Fibroblast of skin of abdomen (primary cell): Measurements from ENCODE around the gene LAPTM5.

ENCODE experiments used
- DNase-seq: peaks from one replicate; pipeline ENCODE4 v3.0.0-alpha.2; 2013

Gene LAPTM5

DNA sequence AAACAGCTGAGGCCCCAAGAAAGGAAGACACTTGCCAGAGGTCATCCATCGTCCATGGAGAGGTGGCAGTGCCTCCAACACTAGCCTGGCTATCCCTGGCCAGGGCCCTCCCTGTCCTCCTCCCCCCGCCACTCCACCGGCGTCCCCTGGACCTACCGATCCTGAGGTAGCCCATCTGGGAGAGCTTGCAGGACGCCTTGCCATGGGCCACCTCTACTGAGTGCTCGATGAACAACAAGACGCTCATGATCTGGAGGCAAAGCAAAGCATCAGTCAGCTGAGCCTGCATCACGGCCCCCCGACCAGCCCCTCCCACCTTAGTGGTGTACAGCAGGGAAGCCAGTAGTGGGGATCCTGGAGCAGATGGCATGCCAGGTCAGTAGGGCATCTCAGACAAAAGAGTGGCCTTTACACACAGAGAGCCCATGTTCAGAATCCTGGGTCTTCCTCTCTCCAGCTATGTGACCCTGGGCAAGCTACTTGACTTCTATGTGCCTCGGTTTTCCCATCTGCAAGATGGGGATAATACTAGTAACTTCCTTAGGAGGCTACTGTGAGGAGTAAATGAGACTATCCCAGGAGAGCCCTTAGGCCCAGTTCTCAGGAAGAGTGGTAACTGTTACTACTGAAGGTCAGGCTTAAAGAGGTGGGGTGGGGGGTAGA is 15.1 kb downstream of the LAPTM5 start:
- no peak for DNase-seq

DNA sequence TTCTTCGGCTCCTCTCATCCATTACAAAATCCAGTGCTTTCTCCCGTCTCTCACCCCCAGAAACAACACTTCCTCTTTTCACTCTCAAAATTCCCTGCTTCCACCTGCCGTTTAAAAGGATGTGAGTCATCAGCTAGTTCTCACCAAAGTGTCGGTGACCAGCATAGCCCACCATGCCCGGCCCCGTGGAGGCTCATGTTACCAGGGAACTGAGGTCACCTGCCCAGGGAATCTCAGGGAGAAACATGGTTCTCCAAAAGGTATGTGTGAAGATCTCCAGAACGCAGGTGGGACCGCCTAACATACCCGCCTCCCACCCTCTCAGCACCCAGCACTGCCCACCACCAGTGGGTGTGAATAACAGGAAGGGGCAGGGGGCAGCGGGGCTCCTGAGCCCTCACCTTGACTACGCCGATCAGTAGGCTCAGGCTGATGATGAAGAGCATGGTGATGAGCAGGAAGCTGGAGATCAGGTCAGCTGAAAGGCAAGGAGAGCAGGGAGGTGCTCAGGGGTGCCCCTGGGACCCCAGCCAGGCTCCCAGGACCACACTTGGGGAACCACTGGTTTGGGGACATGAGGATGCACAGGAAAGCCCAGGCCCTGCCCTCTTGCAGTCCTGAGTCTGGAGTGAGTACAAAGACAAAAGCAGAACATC is 16.2 kb downstream of the LAPTM5 start:
- DNase-seq = no peak

DNA sequence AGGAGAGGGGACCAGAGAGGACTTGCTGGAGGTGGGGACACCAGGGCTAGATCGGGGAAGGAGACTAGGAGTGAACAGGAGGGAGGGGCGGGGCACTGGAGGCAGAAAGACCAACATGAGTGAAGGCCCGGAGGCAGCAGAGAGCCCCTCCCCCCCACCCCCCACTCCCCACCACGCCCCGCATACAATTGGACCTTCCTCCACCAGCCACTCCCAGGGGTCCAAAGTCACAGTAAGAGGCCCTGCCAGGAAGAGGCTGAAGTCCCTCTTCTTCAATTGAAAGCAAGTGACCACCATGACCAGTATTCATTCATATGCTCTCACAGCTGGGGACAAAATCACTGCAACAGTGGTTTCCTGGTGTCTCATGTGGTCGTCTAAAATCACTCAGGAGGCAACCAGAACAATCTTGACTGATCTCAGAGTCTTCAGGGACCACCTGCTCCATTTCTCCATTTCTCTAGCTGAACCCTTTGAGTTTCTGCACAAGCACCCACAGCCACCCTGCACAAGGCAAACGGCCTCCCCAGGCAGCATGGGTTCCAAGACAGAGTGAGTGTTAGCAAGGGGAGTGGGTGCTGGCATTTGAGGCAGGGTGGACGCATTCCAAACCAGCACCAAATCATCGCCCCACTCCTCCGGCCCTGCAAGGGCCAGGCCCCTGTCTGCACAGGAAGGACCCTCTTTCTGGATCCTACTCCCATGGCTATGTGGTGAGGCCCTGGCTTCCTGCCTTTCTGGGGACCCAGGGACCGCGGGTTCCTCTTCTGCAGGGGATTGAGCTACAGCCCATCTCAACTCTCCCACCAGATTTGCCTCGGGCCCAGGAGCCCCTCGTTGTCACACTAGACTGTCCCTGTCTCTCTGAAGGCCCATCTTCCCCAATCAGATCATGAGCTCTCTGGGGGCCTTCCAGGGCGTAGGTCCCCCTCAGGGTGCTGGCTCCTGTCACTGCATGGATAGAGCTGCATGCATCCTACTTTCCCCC is 17.0 kb downstream of the LAPTM5 start:
- DNase-seq = no peak

DNA sequence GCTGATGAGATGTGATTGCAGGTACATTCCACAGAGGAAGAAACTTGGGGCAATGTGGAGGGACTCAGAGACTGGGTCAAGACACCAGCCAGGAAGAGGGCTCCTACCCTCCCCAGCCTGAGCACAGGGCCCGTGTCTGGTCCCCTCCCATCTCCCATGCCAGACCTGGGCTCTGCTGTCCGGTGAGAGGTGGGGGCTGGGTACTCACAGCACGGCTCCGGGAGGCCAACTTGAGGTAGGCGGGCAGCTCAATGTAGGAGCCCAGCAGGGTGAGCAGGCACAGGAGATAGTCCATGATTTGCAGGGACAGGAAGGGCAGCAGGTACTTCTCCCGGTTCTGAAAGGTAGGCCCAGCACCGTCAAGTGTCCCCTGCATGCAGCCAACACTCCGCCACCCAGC is 18.0 kb downstream of the LAPTM5 start:
- no peak for DNase-seq

DNA sequence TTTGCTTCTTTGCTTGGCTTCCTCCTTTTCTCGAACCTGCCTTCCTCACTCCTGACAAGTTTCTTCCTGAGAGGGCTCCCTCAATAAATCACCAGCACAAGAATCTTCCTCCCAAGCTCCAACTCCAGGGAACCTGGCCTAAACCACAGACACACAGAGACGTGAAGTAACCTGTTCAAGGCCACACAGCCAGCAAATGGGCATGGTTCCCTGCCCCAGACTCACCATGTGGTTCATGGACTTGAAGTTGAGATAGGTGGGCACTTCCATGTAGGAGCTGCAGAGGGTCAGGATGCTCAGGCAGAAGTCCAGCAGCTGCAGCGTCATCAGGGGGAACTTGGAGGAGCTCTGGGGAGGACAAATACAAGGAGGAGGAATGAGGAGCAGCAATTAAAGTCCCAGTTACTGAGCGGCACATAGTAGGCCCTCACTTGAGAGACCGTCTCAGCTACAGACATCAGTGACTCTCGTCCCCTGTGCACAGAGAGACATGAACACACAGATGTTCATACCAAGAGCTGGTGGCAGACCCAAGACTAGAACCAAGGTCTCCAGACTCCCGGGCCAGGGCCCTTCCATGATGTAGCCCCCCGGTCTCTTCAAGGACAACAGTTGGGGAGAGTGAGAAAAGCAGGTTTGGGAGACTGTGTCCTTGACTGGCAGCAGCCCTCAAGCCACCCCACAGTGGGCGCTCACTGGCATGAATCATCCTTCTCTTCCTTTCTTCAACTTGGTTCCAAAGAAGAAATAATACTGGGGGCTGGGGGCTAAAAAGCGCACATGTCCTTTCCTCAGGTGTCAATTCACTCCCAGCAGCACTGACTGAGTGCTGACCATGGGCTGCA is 18.6 kb downstream of the LAPTM5 start:
- no peak for DNase-seq

DNA sequence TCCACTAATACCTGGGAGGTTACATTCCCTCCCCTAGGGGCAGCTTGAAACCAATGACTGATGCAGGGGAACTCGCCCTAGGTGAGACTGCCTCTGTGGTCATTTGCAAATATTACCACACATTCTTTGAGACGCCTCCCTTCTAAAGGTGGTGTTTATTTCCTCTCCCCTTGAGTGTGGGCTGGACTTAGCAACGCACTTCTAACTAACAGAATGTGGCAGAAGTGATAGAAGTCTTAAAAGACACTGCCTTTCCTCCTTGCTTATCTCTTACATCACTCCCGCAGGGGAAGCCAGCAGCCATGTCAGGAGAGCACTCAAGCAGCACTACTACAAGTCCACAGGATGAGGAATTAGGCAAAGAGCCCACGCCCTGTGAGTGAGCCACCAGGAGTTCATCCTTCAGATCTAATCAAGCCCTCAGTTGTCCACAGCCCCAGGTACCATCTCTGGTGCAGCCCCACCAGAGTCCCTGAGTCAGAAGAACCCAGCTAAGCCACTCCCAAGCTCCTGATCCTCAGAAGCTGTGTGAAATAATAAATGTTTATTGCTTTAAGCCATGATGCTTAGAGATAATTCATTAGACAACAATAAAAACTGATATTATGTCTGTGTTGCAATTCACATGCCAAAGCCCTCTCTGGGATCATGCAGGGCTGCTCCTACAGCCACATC is 19.4 kb downstream of the LAPTM5 start:
- no peak for DNase-seq

DNA sequence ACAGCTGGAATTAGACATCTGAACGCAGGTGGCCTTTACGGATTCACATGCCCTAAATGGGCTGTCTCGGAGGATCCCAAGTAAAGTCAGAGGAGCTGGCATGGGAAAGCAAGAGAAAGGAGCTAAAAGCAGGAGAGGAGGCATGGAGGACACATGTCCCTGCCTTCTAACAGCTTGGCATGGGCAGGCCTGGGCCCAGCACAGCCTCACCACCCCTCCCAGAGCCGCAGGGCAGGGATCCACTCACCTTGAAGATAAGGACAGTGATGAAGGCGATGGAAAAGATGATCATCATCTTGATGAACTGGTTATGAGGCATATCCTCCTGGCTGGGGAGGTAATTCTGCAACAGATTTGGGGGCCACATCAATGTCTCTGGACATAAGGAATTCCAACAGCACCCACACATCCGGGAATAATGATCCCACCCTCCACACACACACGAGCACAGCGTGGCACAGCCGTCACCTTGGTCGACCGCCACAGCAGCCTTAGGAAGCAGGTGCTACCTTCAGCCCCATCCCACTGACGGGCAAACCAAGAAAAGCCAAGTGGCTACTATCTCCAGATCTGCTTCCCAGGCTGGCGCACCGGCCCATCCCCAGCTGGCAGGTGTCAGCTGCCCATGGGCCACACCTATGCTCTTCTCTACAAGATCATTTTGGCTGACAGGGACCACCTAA is 20.1 kb downstream of the LAPTM5 start:
- no peak for DNase-seq

DNA sequence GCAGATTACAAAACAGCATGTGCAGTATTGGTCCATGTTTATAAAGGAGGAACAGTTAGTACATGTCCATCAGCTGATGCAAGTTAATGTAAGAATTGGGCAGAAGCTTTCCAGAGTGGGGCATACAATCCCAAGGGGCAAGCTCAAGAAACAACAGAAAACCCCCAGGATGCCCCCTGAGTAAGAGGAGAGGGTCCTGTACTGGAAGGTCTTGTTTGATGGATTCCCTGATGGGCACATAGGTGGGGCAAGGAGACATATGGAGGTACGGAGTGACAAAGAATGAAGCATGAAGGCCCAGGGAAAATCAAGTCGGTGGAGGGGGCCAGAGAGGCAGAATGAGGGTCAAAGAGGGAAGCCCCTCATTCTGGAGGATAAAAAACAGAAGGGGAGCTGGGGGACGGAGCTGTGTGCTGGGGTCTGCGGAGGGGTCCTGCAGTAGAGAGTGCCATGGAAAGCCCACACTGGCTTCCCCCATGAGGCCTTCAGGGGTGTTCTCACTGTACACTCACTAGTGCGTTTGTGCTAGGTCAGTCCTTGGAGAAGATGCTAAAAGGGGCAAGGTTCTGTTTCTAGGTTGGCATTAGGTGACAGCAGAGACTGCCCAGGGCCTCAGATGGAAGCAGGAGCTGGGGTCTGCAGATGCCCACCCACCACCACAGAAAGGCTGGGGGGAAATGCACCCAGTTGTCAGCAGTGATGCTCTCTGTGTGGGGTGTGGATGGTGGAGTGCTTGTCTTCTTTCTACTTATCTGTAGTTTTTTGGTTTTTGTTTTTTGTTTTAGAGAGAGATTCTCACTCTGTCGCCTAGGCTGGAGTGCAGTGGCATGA is 21.7 kb downstream of the LAPTM5 start:
- DNase-seq = no peak

DNA sequence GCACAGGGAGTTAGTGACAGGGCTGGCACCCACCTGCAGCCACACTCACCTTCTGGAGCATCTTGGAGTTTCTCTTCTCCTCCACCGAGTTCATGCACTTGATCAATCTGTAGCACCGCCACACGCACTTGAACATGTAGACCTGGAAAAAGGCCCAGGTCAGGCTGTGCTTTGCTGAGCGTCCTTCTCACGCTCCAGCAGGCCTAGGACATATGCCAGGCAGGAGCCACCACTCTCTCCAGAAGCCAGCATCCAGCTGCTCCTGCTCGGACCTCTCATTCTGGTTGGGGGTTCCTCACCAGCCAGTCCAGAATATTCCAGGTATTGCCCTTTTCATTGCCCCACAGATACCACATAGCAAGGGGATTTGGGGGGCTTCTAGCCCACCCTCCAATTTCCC is 22.4 kb downstream of the LAPTM5 start:
- DNase-seq = no peak

DNA sequence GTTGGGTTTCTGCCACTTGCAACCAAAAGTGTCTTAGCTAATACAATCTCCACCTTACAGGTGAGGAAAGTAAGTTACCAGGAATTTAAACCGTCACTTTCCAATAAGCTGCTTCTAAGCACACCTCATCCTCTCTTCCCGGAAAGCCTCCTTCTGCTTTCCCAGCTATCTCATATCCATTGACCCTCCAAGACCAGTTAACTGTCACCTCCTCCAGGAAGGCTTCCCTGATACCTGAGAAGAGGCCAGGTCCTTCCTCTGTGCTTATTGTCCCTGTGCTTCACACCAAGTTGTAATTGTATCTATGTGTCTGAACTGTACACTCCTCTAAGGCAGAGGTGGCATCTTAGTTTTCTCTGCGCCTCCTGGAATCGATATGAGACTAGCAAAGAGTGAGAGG is 23.0 kb downstream of the LAPTM5 start:
- no peak for DNase-seq

DNA sequence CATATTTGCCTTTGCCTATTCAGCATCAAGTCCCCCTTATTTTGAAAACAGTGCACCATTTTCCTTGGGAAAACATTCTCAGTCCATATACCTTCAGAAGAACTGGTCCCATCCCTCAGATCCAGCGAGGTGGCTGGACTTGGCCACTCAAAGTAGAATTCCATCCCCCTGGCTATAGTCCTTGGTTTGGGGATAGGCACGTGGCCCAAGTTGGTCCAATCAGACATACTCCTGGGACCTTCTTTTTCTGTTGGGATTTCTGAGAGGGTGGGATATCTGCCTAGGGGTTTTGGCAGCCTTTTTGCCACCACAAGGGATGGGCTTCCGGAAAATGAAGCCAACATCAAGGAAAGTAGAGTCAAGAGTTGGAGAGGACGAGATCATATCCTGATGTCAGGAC is 23.5 kb downstream of the LAPTM5 start:
- no peak for DNase-seq

DNA sequence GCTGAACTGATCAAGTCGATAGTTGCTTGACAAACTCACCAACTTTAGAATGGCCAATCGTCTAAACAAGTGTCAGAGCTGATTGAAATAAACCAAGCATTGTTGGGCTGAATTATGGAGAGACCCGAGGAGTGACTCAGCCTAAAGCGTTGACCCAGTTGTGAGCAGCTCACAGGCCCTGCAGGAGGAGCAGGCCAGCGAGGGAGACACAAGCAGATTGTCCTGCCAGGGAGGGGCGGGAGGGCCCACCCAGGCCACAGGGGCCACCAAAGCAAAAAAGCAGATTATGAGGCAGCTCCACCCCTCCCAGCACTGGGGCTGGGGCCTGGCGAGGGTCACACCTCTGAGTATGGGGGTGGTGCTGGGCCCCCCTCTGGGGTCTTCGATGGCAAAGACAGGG is 24.1 kb downstream of the LAPTM5 start:
- DNase-seq = no peak

DNA sequence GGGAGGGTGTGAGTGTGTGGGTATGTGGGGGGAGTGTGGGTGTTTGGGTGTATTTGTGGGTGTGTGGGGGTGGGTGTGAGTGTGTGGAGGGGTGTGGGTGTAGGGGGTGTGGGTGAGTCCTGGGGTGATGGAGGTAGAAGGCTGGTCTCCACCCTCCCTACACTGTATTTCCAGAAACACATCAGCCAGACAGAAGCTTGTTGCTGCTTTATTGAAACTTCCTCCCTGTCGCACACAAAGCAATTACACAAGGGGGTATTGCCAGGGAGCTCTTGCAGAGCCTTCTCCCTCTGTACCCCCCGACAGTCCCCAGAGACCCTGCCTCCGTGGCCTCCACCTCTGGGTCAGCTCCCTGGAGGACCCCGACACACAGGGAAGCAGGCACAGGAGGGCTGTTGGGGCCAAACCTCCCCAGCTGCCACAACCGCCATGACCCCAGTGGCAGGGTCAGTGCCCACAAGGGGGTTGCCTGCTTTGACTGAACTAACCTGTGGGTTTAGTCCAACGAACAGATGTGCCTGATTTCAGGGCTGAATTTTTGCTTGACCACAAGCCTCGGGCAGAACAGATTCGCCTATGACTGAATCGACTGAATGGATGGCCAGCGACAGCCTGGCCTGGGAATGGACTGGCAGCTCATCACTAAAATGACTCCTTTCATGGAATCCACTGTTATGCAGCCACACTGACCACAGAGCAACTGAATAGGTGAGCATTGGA is 25.1 kb downstream of the LAPTM5 start:
- peak; percentile 44 for DNase-seq

DNA sequence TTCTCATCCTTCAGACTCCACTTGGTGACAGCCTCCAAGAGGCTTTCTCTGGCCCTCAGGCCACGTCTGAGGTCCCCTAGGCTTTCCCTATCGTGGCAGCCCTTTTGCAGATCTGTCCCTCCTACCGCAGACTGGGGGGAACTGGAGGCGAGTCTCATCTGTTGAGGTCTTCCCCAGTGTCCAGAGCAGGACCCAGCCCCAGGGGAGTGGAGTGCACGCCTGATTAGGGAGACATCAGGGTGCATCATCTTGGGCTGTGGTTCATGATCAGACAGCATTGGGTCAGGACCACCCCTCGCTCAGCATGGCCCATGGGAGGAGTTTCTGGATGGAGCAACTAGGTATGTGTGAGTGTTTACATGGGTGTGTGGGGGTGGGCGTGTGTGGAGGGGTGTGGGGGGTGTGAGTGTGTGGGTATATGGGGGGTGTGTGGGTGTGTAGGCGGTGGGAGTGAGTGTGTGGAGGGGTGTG is 25.7 kb downstream of the LAPTM5 start:
- DNase-seq = no peak

DNA sequence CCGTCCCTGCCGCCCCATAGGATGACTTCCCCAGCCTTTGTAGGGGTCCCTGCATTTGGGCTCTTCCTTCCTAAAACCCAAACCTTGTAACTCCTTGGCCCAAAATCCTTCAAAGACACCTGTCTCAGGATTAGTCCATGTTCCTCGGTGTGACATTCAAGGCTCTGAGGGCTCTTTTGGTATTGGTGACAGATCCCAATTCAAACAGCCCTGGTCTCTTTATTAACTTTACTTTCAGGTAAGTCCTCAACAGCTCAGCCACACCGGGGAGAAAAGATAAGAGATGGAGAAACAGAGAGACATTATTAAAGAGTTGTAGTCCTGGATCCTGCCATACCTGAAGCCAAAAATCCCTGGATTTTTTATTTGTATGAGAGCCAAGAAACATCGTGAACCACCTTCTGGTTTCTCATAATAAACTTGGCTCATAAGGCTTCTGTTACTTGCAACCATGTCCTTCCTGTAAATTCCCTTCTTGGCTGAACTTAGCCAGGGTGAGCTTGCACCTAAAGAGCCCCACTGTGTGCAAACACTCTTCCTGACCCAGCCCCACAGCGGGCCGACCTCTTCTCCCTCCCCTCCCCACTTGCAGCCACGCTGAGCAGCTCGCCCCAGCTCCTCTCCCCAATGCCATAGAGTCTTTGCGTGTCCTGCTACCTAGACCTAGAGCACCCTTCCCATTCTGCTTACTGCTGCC is 26.3 kb downstream of the LAPTM5 start:
- DNase-seq = no peak

DNA sequence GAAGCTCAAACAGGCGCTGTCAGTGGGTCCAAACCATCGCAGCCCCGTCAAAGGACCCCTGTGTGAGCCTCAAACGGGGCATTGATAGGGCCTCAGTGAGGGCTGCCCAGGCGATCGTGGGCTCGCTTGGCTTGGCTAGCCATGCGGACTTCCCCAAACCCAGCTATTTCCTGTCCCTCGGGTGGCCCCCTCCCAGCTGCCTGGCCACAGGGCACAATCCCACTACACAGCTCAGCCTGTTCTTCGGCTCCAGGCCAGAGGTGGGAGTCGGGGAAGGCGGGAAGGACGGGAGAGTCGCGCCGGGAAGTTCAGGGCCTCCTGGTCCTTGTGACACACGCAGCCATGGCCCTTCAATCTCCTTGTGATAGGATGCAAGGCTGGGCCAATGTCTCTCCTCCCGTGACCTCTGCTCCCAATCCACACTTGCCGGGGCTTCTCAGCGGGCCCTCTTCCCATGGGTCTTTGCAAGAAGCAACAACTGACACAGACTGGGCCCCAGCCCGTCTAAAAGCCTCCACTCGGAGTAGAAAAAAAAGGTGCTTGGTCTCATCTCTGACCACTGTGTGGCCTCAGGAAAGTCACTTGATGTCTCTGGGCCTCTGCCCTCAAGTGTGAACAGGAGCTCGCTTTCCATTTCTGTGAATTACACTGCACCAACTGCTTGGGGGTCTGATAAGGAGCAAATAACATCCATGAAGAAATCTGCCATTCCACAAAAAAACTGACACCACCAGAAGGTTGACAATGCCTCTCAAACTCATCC is 27.0 kb downstream of the LAPTM5 start:
- no peak for DNase-seq

DNA sequence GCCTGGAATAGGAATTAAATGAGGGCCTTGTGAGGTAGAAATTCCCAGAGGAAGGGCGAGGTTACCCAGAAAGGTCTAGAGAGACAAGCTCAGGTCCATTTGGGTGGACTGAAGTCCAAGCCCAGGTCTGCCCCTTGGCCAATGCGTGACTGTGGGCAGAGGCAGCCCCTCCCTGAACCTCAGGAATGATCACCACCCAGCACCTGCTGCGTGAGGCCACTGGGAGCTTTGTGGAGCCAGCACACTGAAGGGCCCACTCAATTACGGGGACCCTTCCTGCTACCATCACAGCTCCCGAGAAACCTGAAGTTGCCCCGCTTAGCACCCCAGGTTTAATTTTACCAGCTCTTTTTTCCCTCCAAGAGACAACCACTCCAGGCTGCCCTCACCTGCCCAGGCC is 27.7 kb downstream of the LAPTM5 start:
- DNase-seq = no peak
